IMR-90 (cell line): ENCODE results near the gene B3GALT6.

ENCODE experiments used
- CEBPB ChIP-seq: IDR thresholded peaks from 2 replicates; pipeline ENCODE4 v1.6.1; 2012; ENCODE audit warnings: low read depth, low read length, improper control_type of control experiment
- CTCF ChIP-seq: conservative IDR thresholded peaks from 2 replicates; pipeline ENCODE4 v1.5.1; 2012; ENCODE audit warnings: mild to moderate bottlenecking, low read depth, low read length, improper control_type of control experiment
- ELK1 ChIP-seq: fragments of 150-350 bp; IDR thresholded peaks from 2 replicates; pipeline ENCODE4 v1.6.1; 2016; ENCODE audit warnings: low read depth, mild to moderate bottlenecking, low read length, moderate library complexity, borderline replicate concordance
- MAFK ChIP-seq: IDR thresholded peaks from 2 replicates; pipeline ENCODE4 v1.6.1; 2012; ENCODE audit warnings: low read depth, low read length, improper control_type of control experiment
- MXI1 ChIP-seq: IDR thresholded peaks from 2 replicates; pipeline ENCODE4 v1.6.1; 2012; ENCODE audit warnings: low read depth, mild to moderate bottlenecking, low read length, moderate library complexity, borderline replicate concordance
- NFE2L2 ChIP-seq: fragments of 150-350 bp; IDR thresholded peaks from 2 replicates; pipeline ENCODE4 v1.6.1; 2016; ENCODE audit warnings: low read depth, mild to moderate bottlenecking, low read length
- POLR2A ChIP-seq: IDR thresholded peaks from 2 replicates; pipeline ENCODE4 v1.6.1; 2012; ENCODE audit warnings: mild to moderate bottlenecking, low read depth, low read length
- RAD21 ChIP-seq: IDR thresholded peaks from 2 replicates; pipeline ENCODE4 v1.6.1; 2012; ENCODE audit warnings: low read length, improper control_type of control experiment
- RCOR1 ChIP-seq: IDR thresholded peaks from 2 replicates; pipeline ENCODE4 v1.6.1; 2012; ENCODE audit warnings: mild to moderate bottlenecking, low read length, improper control_type of control experiment; ENCODE audit not compliant: insufficient replicate concordance
- RFX5 ChIP-seq: IDR thresholded peaks from 2 replicates; pipeline ENCODE4 v1.8.0; 2012; ENCODE audit warnings: low read depth, mild to moderate bottlenecking, low read length, moderate library complexity
- SMC3 ChIP-seq: fragments of 150-350 bp; IDR thresholded peaks from 2 replicates; pipeline ENCODE4 v1.6.1; 2016; ENCODE audit warnings: low read depth, mild to moderate bottlenecking, antibody characterized with exemption, low read length, moderate library complexity
- USF2 ChIP-seq: fragments of 150-350 bp; IDR thresholded peaks from 2 replicates; pipeline ENCODE4 v1.6.1; 2017; ENCODE audit warnings: mild to moderate bottlenecking, antibody characterized with exemption, low read length, low read depth

- no peak for TF ChIP-seq POLR2A
- no peak for TF ChIP-seq CTCF
- no peak for TF ChIP-seq USF2
- TF ChIP-seq MXI1: no peak
- TF ChIP-seq NFE2L2: no peak
- no peak for TF ChIP-seq RCOR1
- TF ChIP-seq RAD21: no peak
- TF ChIP-seq RFX5: no peak
- TF ChIP-seq SMC3: no peak
- TF ChIP-seq ELK1: no peak
- no peak for TF ChIP-seq CEBPB
- TF ChIP-seq MAFK: no peak
These were observed 44.1 kb upstream of the B3GALT6 start for GRCh38 chr1:1187938-1188337.
